HG02943 (cell line): Measurements from ENCODE around the gene CEP295NL.
A peak's percentile ranks its signal among the peaks of the same experiment; 100 is the strongest.

Experiments used
- ATAC-seq: cut with Tn5 transposase; IDR thresholded peaks from one replicate; pipeline ENCODE4 v1.9.1; 2021; ENCODE audit warnings: mild to moderate bottlenecking, low read depth, moderate library complexity; ENCODE audit not compliant: unreplicated experiment

CEP295NL gene

DNA sequence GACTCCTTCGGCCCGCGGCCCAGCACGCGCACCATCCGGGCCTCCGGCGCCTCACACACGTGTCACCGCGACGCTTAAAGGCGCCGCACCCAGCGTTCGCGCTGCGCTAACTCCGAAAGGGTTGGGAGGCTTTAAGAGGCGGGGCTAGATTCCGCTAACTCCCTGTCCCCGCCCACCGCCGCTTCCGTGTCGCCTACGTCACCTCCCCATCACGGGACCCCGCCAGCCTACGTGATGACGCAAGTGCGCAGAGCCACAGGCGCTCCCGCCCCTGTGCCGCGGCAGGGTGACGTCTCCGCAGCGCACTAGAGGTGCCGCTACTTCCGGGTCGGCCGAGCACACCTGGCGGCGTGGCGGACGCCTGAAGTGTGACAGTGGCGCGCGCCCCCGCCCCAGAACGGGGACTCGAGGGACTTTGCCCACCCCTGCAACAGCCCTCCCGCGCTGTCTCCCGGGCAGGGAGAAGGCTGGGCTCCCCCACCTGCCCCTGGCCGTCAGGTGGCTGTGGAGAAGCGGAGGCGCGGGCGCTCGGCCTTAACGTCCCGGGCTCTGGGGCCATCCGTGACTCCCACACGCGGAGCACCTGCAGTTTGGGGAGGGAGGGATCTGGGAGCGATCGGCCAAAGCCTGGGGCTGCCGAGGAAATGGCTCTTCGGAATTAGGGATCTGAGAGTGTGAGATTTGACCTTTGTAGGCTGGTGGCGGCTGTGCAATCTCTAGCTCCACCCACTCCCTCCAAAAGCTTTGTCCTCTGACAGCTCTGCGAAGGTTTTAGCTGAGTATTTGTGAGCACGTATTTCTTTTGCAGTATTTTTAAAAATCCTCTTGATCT lies 62.0 kb downstream of the CEP295NL start, which contains the start of gene USP36:
Gene USP36, minus strand, starts transcription at position 35 of the 832 bp plus-strand sequence. CDS start 4,451 bp downstream, outside the sequence.
- peak; percentile 91 for ATAC-seq
